SJCRH30 (cell line): ENCODE measurements around the gene XPC. TPM values are rescaled to one million over a fixed set of nuclear protein-coding genes. Genes with fewer than 3 reads are reported as not detected.

Source experiments
- total RNA-seq: library from RNA; depleted of rRNA; stranded (reverse); fragments of >200 nt; shearing (Covaris generic); gene quantifications from 2 replicates; pipeline ENCODE4 v1.2.3, GENCODE V29; 2014; rRNA removed

XPC gene
- total RNA-seq, 1 experiment from 2014 or later = 21.0 TPM

Other genes with a start within 250 kb of the XPC start
- gene CHCHD4, start 53.7 kb downstream of the XPC start, total RNA-seq = 22.5 and 27.0 TPM in 2 replicates
- gene TMEM43, start 53.5 kb downstream of the XPC start, total RNA-seq = 66.4 and 68.7 TPM in 2 replicates
- 26.9 and 27.5 TPM in 2 replicates for gene LSM3, start 216 bp upstream of the XPC start, total RNA-seq
- gene SLC6A6, start 224.0 kb upstream of the XPC start, total RNA-seq = 10.5 and 10.9 TPM in 2 replicates